Bronchial epithelial cell (primary cell): ENCODE results near the gene PDE2A. TPM values are rescaled to one million over a fixed set of nuclear protein-coding genes. Genes with fewer than 3 reads are reported as not detected.

Source experiments
- DNase-seq: peaks from one replicate; pipeline ENCODE4 v3.0.0-alpha.2; 2010; ENCODE audit warnings: low read depth
- FAIRE-seq: peaks from 2 replicates; lab custom pipeline; 2011; peaks lifted over from hg19 to GRCh38; lab: Jason Lieb, UNC
- H3K27me3 ChIP-seq: 2 replicates; pipeline ENCODE4 v1.5.1; 2011; ENCODE audit warnings: low read length; ENCODE audit not compliant: control insufficient read depth, insufficient read depth
- H3K36me3 ChIP-seq: 2 replicates; pipeline ENCODE4 v1.5.1; 2011; ENCODE audit warnings: low read length; ENCODE audit not compliant: control insufficient read depth, insufficient read depth
- H3K4me3 ChIP-seq: 2 replicates; pipeline ENCODE4 v1.5.1; 2011; ENCODE audit warnings: mild to moderate bottlenecking, low read depth, low read length, control low read depth
- CTCF ChIP-seq: IDR thresholded peaks from 2 replicates; pipeline ENCODE4 v1.5.1; 2011; ENCODE audit warnings: mild to moderate bottlenecking, moderate library complexity, low read length, control low read depth, inconsistent platforms; ENCODE audit not compliant: insufficient read depth, severe bottlenecking
- total RNA-seq: library from RNA; depleted of rRNA; stranded (reverse); fragments of >200 nt; gene quantifications from 2 replicates; pipeline ENCODE4 v1.2.1, GENCODE V29; 2014

PDE2A gene
- total RNA-seq, 1 donor from 2014 or later, result 1.6 TPM

GRCh38 chr11:72641522-72642042, 32.6 kb downstream of the PDE2A start:
- Histone ChIP-seq H3K4me3 (no peak overlapping the region), H3K36me3 (no peaks in the 10 kb centered on the region), H3K27me3 (peaks cover 18% of the 10 kb centered on the region)
- FAIRE-seq (no peak), DNase-seq (no peak)
- no peak for TF ChIP-seq CTCF

GRCh38 chr11:72639502-72640375, 34.5 kb downstream of the PDE2A start:
- H3K4me3 ChIP-seq, result no peak overlapping the region
- DNase-seq (no peak), FAIRE-seq (peak; percentile 73)
- H3K27me3 ChIP-seq, result peaks cover 22% of the 10 kb centered on the region
- no peaks in the 10 kb centered on the region for H3K36me3 ChIP-seq
- TF ChIP-seq CTCF, result no peak

DNA sequence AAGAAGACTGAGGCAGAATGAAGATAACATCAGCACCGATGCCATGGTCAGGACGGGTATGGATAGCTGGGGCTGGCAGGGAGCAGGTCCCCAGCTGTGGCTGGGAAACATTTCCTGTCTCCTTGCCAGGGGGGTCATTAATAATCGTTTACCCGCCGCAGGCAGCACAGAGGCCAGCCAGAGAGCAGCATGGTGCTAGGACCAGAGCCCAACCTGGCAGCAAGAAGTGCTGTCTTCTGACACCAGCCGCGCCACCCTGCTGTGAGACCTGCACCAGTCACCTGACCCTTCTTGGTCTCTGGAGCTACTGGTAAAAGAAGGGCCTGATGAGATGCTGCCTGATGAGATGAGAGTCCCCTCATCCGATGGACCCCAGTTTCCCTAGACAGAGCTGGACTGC, 36.3 kb downstream of the PDE2A start:
- Histone ChIP-seq H3K36me3 (no peaks in the 10 kb centered on the region), H3K4me3 (no peak overlapping the region), H3K27me3 (peaks cover 24% of the 10 kb centered on the region)
- DNase-seq (no peak), FAIRE-seq (no peak)
- no peak for TF ChIP-seq CTCF

DNA sequence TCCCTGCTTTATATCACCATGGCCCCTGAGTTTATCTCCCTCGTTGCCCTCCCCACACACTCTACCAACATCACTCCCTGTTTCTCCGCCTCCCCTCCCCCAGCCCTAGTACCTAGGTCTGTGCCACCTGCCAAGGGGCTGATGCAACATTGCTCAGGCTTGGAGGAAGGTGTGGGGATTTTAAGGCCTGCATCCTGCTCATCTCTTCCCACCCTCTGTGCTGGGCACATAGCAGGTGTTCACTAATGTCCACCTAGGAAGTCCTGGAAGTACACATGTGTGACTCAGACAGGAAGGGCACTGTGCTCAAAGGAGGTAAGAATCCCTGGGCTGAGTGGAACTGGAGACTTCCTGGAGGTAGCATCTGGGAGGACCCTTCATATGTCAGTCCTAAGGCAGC, 37.0 kb downstream of the PDE2A start:
- no peak for TF ChIP-seq CTCF
- Histone ChIP-seq H3K4me3 (no peak overlapping the region), H3K27me3 (peaks cover 24% of the 10 kb centered on the region), H3K36me3 (no peaks in the 10 kb centered on the region)
- no peak for DNase-seq
- FAIRE-seq, result no peak

GRCh38 chr11:72636376-72636775, 37.8 kb downstream of the PDE2A start:
- no peak overlapping the region for H3K4me3 ChIP-seq
- H3K27me3 ChIP-seq, result peaks cover 19% of the 10 kb centered on the region
- TF ChIP-seq CTCF, result no peak
- H3K36me3 ChIP-seq, result no peaks in the 10 kb centered on the region
- no peak for FAIRE-seq
- no peak for DNase-seq

GRCh38 chr11:72635933-72636332, 38.3 kb downstream of the PDE2A start:
- DNase-seq (no peak), FAIRE-seq (no peak)
- TF ChIP-seq CTCF, result no peak
- peaks cover 20% of the 10 kb centered on the region for H3K27me3 ChIP-seq
- no peak overlapping the region for H3K4me3 ChIP-seq
- H3K36me3 ChIP-seq, result no peaks in the 10 kb centered on the region
